Iris pigment epithelial cell (primary cell): ENCODE measurements around the gene RBM22.

ENCODE experiments used
- DNase-seq: peaks from one replicate; pipeline ENCODE4 v3.0.0-alpha.2; 2011; ENCODE audit warnings: low read depth

RBM22 gene

GRCh38 chr5:150672237-150672883 lies 28.5 kb downstream of the RBM22 start:
- DNase-seq: no peak

- no peak for DNase-seq
Measured at GRCh38 chr5:150671509-150672236, 29.2 kb downstream of the RBM22 start.

GRCh38 chr5:150670948-150671310 lies 29.9 kb downstream of the RBM22 start:
- DNase-seq: no peak

DNA sequence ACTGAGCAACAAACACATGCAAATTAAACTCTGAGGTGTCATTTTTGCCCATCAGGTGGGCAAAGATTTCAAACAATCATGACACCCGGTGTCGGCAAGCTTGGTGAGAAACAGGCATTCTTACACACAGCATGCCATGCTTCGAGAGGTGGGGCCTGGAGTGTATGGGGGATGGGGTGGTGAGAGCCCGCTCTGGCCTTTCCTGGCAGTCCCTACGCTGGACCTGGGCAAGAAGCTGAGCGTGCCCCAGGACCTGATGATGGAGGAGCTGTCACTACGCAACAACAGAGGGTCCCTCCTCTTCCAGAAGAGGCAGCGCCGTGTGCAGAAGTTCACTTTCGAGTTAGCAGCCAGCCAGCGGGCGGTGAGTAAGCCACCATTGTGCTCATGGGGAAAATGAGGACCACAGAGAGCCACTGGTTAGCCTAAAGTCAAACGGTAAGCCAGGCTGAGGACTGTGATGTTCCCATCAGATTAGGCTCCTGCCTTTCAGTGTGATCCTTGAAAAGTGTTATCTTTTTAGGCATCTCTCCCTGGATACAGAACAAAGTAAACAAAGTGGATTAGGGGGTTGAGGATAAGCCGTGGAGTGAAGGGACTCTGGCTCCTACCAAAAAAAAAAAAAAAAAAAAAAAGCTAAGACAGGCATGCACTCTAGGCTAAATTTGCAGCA lies 30.5 kb downstream of the RBM22 start:
- no peak for DNase-seq

GRCh38 chr5:150665044-150665443 lies 35.8 kb downstream of the RBM22 start:
- DNase-seq: no peak

GRCh38 chr5:150663936-150664335 lies 36.9 kb downstream of the RBM22 start:
- no peak for DNase-seq

DNA sequence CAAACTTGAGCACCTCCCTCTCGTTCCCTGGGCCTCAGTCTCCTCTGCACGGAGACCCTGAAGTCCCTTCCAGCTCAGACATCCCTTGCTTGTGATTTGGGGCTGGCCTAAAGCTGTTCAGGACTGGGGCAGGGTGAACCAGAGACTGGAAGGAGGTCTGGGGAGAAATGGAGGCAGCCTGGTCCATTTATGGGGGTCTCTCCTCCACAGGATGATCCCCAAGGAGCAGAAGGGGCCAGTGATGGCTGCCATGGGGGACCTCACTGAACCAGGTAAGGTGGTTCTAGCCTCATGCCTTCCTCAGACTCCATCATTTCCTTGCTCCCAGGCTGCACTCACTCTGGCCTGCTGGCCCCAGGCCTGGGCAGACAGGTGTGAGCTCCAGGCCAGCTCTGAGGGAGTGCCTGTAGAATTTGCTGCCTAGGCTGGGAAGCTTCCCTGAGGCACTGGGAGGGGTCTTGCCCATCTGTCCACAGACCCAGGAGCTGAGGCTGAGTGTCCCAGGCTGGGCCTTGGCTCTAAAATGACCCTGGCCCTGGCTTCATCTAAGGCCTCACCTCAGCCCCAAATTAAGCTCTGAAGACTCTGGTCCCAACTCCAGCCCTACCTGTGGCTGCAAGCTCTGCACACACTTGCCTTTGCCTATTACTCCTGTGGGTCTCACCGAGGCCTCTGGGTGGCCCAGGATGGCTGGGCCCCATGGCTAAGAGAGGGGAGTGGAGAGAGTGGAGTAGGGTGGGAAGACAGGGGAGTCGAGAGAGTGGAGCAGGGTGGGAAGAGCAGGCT lies 37.9 kb downstream of the RBM22 start:
- DNase-seq: no peak

DNA sequence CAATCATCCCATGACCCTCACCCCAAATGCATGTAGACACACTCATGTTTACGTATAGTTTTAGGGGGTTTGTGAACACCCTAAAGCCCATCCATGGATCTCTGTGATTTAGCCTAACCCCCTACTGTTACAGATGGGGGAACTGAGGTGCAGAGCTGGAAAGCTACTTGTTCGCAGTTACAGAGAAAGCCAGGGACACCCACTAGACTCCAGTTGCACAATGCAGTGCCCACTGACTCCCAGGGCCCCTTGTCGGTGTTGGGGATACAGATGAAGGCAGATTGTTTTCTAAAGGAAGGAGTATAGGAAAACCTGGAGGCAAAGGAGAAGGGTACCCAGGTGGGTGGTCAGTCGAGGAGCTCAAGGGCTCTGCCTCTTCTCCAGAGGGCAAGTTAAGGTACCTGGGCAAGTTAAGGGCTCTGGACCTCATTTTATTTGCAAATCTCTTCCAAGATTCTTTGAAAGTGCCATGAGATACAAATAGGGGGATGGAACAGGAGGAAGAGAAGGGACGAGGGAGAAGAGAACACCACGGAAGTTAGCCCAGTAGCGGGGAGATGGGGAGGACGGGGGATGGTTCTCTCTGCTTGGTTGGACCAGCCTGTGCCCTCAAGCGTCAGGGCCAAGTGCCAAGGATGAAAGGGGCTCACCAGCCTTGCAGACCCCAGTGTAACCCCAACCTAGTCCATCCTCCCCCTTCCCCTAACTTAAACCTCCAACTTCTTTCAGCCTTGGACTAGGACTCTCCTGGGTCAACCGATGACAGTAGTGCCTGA lies 38.9 kb downstream of the RBM22 start:
- no peak for DNase-seq

- DNase-seq: no peak
Measured at GRCh38 chr5:150661086-150661485, 39.8 kb downstream of the RBM22 start, which contains the start of gene MYOZ3. MYOZ3 (plus strand) TSS chr5:150661251; CDS start chr5:150662942, 1,691 bp downstream.

GRCh38 chr5:150660108-150660831 lies 40.6 kb downstream of the RBM22 start:
- no peak for DNase-seq

DNA sequence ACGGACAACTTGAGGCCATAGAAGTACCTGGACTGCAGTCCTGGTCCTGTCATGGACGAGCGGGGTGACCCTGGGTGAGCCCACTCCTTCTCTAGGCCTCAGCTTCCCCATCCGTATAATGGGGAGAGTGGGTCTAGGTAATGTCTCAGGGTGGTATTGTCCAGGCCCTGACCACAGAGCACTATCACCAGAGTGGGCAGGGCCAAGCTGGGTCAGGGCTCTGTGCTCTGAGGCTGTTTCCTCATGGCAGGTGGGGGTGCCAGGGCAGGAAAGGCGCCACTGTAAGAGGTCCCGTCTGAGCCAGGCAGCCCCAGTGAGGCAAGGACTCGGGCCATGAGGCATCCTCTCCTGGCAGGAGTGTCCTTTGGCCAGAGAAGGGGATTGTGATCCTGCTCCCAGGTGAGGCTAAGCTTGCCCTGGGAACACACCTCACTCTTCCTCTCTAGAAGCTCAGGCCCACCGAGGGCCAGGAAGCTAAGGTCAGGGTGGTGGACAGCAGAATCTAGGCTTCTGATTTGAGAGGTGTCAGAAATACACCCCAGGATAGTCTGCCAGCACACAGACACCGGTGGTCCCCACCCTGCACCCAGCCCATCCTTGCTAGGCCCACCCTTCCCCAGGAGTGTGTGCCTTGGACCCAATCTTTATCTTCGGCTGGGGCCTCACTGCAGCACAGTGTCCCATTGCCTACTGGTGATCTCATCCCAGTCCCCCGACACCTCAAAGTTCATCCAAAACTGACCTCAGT lies 41.3 kb downstream of the RBM22 start:
- DNase-seq: no peak

DNA sequence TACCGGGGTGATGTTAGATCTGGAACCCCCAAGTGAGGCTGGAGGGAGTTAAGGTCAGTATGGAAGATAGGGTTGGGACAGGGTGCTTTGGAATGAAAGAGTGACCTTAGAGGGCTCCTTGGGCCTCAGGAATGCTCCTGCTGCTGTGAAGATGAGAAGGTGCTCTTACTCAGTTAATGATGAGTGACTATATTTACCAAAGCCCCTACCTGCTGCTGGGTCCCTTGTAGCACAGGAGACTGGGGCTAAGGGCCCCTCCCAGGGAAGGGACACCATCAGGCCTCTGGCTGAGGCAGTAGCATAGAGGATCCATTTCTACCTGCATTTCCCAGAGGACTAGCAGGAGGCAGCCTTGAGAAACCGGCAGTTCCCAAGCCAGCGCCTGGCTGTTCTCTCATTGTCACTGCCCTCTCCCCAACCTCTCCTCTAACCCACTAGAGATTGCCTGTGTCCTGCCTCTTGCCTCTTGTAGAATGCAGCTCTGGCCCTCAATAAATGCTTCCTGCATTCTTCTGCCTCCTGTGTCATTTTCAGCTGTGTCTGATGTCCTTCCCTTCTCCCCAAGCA lies 42.1 kb downstream of the RBM22 start:
- DNase-seq: no peak

DNA sequence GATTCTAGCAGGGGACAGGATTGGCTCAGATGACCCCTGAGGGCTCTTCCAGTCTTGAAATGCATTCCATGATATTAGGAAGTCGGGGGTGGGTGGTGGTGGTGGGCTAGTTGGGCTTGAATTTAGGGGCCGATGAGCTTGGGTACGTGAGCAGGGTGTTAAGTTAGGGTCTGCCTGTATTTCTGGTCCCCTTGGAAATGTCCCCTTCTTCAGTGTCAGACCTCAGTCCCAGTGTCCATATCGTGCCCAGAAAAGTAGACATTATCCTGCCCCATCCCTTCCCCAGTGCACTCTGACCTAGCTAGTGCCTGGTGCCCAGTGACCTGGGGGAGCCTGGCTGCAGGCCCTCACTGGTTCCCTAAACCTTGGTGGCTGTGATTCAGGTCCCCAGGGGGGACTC lies 42.7 kb downstream of the RBM22 start:
- no peak for DNase-seq

GRCh38 chr5:150656191-150657132 lies 44.4 kb downstream of the RBM22 start:
- DNase-seq: no peak

- DNase-seq: no peak
Measured at GRCh38 chr5:150655221-150655620, 45.6 kb downstream of the RBM22 start.

- no peak for DNase-seq
Measured at GRCh38 chr5:150653762-150654556, 46.9 kb downstream of the RBM22 start.

DNA sequence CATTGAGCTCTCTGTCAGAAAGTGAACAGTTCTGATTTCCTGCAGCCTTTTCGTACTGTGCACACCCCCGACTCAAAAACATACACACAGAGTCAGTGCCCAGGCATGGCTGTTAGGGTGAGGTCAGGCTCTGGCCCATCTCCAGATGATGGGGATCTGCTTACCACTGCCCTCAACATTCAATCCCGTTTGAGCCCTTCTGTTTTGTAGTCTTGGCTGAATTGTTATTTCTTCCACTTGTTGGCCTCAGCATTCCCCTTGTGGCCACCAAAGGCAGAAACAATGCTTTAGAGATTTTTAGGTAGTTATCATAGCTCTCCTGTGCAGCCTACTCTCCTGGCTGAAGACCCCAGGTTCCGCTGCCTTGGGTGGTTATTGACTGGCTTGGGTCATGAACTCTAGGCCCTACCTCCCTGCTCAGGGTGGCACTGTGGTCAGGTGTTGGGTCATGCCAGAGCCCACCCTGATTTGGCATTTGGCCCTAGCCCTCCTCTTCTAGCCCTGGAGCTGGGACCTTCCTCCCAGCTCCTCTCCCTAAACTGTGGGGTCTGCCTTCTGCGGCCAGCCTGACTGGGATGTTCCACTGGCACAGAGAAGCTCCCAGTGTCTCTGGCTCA lies 47.6 kb downstream of the RBM22 start:
- peak; percentile 50 for DNase-seq
